22Rv1 (cell line): ENCODE data around the gene SMIM14.
"Not testable (repeated sequence)": the region's sequence is repeated elsewhere in the genome, so short reads cannot be mapped to it uniquely, and the experiment has no call there.

Experiments
- CTCF ChIP-seq: fragments of 450-650 bp; IDR thresholded peaks from 2 replicates; pipeline ENCODE4 v1.5.1; 2017; ENCODE audit warnings: mild to moderate bottlenecking
- ZFX ChIP-seq: fragments of 450-650 bp; IDR thresholded peaks from 2 replicates; pipeline ENCODE4 v1.6.1; 2017; ENCODE audit warnings: antibody characterized with exemption, borderline replicate concordance

- not testable (repeated sequence) for TF ChIP-seq CTCF, ZFX
Measured at GRCh38 chr4:39514266-39514665, 124.4 kb downstream of the SMIM14 start.
